ENCODE results near the gene C1QL1.

Gene C1QL1

DNA sequence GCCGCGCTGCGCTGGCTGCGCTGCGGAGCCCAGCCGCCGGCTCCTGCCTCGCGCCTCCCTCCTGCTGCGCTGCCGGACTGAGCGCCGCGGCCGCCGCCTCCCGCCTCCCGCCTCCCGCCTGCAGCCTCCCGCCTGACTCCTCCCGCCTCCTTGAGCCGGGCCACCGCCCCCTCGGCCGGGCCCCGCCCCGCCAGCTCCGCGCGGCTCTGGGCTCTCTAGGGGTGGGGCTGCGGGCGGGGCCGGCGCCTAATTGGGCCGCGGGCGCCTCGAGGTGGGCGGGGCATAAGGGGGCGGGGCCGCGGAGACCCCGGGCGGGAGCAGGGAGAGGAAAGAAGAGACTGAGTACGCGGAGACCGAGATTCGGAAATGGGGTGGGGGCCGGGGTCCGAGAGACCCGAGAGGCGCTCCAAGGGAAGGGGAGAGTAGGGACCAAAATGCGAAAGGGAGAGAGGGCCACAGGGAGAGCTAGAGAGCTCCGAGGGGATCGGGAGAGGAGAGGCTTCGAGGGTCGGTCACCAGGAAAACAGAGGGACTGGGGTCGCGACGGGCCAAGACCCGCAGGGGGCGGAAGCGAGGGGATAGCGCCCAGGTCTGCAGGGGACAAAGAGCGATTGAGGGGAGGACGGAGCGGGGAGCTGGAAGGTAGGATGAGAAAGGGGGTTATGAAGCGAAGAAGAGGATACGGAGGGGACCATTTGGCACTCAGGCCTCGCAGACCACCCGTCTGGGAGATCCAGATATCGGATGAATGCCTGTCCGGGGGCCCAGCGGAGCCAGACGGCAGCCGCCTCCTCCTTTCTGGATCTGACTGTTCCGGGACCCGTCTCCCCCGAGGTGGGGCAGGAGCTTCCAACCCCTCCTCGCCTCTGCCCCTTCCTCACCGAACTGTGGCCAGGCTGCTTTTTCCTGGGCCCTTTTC lies at the start of gene C1QL1:
Gene C1QL1 (minus strand): TSS at position 79 of the 919 bp plus-strand sequence. CDS start 255 bp downstream, outside the sequence.
- DNase-seq (ENCODE audit: low read depth): peak; percentile 81

DNA sequence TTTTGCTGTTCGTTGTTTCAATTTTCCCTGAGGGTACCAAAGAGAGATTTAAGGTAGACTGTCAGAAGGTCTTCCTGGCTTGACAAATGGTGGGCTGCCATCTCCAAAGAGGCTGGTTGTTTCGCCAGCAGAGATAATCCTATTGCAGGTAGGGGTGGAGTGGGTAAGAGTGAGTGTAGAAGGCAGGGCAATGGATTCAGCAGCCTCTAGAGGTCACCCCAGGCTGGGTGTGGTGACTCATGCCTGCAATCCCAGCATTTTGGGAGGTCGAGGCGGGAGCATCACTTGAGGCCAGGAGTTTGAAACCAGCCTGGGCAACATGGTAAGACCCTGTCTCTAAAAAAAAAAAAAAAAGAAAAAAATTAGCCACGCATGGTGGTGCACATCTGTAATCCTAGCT lies 48.7 kb upstream of the C1QL1 start:
- no peak for DNase-seq (ENCODE audit: low read depth)

DNA sequence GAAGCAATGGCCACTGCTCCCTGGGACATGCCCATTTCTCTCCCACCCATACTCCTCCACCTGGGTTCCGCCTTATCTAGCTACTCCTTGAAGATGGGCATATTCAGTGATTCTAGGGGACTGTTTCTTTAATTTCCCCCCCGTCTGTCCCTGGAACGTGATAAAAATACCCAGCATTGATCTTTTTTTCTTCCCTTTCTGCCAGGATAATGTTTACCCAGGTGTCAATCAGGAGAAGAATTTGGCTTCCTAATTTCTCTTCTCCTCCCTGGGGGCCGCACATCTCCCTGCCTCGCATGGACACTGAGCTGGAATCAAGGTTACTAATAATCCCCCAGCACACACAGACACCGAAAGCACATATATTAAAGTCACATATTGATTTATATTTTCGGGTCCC lies 48.1 kb upstream of the C1QL1 start:
- no peak for DNase-seq (ENCODE audit: low read depth)

DNA sequence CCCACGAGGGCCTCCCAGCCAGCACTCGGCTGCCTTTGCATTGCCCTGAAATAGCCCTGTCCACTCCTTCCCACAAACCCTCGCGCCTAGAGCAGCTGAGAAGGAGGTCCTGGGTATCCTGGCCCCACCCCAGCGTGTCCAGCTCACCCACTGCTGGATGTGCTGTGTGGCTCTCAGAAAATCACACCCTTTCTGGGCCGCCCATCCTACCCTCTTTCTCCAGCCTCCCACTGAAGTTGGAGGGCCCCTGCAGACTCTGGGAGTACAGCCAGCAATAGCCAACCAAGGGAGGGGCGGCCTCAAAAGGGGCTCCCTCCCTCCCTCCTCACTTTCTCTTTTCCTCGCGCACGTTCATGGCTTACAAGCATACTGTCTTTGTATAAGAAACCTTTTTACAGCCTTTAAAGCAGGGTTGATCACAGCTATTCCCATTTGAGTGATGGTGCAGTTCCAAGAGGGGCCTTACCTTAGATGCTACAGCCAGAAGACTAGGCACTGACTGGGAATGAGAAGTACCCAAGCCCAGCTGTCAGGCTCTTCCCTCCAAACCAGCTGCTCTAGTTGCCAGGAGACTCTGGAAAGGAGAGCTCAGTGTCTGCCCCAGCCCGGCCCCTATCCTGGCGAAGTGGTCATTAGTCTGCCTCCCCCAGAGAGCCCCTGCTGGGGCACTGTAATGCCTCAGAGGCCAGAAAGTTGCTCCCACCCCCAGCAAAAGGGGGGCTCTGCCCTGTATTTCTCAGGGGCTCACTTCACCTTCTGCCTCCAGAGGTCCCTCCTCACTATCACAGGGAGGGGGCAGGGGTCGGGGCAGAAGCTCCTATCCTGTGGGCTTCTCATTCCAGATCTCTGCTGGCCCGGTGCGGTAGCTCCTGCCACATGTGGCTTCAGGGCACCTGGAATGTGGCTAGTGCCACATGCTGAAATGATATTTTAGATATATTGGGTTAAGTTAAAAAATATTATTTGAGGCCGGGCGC lies 45.2 kb upstream of the C1QL1 start:
- no peak for DNase-seq (ENCODE audit: low read depth)

DNA sequence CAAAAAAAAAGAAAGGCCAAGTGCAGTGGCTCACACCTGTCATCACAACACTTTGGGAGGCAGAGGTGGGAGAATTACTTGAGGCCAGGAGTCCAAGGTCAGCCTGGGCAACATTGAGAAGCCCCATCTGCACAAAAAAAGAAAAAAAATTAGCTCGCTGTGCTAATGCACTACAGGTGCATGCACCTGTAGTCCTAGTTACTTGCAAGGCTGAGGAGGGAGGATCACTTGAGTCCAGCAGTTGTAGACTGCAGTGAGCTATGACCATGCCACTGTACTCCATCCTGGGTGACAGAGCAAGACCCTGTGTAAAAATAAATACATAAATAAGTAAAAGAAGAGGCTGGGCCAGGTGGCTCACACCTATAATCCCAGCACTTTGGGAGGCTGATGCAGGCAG lies 43.7 kb upstream of the C1QL1 start:
- DNase-seq (ENCODE audit: low read depth): no peak

DNA sequence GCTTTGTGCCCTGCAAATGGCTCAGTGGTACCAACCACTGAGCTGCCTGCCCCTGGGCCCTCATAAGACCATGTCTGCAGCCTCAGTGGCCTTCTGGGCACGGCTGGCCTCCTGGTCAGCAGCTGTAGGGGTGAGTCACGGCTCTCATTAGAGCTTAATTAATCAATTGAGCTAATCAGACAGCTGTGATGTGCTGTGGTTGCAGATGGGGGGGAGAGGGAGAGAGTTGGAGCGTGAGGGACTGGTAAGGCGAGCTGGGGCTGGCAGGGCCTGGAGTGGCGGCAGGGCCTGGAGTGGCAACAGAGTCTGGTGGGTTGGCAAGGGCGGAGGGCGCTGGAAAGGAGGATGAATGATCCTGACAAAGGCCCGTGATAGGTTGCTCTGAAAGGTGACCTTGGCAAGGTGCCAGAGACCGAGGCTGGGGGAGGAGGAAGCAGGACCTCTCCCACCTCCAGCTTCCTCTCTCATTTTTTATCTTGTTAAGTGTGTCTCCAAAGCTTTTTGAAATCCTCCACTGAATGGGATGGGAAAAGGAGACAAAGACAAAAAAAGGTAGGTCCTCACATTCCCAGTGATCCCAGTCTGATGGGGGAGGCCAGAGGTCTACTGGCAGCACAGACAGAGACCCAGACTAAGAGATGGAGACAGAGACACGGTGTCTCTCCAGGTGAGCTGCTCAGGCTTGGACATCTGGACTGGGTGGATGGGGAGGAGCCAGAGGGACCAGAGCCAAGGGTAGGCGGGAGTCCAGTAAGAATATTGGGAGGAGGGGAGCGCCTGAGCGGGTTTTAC lies 41.8 kb upstream of the C1QL1 start:
- DNase-seq (ENCODE audit: low read depth): no peak

DNA sequence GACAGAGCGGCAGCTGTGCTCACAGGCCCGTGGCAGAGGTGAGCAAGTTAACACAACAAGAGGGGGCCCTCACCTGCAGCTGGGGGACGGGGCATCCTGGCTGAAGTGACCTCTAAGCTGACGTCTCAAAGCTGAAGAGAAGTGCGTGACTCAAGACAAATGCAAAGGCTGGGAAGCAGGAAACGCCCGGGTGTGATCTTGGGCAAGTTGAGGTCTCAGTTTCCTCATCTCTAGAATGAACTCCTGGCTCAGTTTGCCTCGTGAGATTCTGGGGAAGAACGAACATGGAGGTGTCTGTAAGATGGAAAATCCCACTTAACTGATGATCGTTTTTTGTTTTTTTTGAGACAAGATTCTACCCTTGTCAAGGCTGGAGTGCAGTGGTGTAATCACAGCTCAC lies 40.1 kb upstream of the C1QL1 start:
- no peak for DNase-seq (ENCODE audit: low read depth)

DNA sequence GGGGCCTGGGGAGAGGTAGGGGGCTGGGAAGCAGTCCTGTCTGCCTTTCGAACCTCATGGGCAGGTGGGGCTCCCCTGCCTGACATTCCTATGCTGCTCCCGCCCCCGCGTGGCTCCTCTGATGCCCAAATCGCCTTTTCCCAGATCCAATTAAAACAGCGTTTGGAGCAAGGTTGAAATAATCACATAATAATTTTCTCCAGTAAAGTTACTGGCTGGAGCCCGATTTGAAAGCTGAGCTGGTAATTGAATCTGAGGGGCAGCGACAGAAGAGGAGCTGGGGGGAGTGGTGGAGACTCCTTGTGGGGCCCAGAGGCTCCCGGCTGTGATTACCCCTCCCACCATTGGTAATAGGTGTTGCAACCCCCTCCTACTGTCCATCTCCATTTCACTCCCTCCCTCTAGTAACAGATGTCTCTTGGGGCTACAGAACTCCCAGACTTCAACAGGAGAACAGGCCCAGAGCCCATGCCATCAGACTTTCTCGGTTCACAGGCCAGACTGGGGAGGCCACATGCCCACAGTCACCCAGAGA lies 38.9 kb upstream of the C1QL1 start:
- DNase-seq (ENCODE audit: low read depth): no peak

DNA sequence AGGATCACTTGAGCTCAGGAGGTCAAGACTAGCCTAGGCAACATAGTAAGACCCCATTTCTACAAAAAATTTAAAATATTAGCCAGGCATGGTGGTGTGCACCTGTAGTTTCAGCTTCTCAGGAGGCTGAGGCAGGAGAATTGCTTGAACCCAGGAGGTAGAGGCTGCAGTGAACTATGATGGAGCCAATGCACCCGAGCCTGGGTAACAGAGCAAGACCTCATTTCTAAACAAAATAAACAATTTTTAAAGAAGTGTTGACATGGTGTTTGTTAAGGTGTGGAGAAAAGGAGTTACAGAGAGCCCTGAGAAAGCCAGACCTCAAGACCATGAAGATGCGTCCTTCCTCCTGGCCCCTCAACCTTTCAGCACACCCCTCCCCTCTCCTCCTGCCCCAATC lies 37.6 kb upstream of the C1QL1 start:
- no peak for DNase-seq (ENCODE audit: low read depth)

DNA sequence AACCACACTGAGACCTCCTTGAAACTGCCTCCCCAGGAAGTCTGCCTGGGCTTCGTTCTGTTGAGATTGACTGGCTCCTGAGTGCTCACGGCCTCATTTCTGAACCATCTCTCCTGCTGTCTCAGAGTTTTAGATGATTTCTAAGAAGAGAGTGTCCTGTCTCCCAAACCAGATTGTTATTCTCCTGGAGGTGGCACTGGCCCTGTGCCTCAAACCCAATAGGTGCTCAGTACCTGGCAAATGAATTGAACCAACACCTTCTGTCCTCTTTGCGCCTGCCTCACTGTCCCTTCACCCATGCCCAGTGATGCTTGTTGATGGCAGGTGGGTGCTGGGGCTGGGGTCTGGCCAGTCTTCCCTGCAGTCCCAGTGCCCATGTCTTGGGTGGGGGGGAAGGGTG lies 36.3 kb upstream of the C1QL1 start:
- no peak for DNase-seq (ENCODE audit: low read depth)

DNA sequence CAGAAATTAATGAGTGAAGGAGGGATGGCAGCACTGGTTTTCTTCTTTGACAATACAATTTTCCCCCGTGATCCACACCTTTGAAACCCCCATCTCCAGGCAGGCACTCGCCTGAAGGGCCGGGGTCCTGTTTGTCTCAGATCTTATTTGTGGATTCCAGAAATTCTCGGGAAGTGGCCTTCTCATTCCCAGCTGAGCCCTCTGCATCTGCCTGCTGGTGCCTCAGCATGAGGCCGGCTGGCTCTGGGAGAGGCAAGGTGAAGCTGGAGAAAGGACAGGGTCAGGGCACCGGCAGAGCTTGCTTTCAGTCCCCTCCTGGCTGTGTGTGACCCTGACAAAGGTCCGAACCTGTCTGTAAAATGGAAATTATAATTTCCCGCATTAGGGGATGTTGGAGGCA lies 35.8 kb upstream of the C1QL1 start:
- no peak for DNase-seq (ENCODE audit: low read depth)

DNA sequence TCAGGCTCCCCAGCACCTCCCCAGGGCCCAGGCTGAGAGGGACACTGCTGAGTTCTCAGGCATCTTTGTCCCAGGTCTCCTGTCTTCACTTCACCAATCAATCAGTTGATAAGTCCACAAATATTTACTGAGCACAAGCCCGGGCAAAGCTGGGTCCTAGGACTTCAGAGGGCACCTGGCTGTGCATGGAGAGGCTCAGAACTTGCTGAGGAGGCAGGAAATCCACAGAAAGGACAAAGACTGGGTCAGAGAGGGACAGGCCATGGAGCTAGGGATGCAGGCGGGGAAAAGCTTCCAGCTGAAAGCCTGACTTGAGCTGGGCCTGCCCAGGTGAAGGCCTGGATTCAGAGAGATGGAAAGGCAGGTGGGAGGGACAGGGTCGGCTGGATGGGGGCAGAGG lies 33.2 kb upstream of the C1QL1 start:
- no peak for DNase-seq (ENCODE audit: low read depth)

DNA sequence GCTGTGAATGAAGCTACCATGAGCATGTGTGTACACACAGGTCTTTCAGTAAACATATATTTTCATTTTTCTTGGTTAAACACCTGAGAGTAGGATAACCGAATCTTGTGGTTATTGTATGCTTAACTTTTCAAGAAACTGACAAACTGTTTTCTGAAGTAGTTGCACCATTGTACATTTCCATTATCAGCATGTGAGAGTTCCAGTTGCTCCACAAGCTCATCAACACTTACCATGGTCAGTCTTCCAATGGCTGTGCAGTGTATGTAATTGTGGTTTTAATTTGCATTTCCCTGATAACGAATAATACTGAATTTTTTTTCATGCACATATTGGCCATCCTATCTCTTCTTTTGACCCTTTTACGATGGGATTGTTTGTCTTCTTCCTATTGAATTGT lies 31.3 kb upstream of the C1QL1 start:
- no peak for DNase-seq (ENCODE audit: low read depth)

DNA sequence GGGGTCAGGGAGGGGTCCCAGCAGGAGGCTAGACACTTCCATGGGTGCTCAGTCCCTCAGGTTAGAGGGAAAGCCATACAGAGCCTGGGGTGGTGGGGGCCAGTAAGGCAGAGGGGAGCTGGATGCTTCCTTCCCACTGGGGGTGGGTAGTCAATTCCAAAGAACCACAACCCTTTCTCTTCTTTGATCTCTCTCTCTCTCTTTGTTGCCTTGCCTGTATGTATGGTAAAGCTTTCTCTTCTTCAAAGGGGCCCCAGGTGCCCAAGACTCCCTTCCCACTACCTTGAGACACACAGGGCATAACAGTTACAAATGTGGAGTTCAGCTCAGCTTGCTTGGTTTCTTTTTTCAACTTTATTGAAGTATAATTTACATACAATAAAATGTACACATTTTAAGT lies 30.5 kb upstream of the C1QL1 start:
- no peak for DNase-seq (ENCODE audit: low read depth)

DNA sequence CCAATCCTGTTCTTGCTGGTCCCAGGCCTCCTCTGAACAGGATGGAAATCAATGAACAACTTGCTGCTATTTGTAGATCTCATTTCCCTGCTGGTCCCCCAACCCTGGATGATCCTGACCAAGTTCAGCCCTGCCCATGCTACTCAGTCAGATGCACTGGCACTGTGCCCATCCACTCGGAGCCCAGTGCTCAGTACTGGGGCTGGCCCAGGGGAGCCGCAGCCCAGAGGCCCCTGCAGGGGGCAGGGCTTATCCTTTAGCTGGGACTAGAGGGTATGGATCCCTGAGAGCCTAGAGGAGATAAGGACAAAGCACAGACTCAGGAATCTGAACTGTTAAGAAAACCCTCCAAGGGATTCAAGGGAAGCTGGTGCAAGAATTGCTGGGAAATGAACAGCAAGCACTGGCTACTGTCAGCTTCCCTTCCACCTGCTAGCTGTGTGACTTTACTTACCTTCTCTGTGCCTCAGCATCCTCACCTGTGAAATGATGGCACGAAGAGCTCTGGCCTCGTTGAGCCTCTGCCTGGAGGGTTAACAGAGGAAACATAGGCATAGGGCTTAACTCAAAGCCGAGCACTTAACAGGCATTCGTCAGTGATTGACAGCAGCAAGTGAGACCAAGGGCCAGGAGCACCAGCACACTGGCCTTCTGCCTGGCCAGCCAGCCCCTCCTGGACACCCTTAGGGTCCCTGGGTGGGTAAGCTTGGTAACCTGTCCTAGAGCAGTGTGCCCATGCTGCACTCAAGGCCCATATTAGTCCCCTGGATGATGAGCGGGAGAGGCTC lies 29.8 kb upstream of the C1QL1 start:
- no peak for DNase-seq (ENCODE audit: low read depth)

DNA sequence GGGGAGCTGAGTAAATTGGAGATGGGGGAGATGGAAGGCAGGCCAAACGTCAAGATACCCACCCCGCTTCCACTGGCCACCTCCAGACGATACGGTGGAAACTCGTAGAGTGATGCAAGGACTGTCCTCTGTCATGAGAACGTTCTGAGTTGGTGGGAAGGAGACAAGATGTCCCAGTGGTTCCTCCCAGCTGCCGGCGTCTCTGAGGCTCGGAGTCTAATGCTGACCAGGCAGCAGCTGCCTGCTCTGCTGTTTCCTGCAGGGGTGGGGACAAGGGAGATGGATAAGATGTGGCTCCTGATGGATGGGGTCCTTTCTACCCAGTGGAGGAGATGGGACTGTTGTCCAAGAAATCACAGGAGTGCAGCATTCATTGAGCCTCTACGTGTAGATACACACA lies 28.2 kb upstream of the C1QL1 start:
- DNase-seq (ENCODE audit: low read depth): no peak

DNA sequence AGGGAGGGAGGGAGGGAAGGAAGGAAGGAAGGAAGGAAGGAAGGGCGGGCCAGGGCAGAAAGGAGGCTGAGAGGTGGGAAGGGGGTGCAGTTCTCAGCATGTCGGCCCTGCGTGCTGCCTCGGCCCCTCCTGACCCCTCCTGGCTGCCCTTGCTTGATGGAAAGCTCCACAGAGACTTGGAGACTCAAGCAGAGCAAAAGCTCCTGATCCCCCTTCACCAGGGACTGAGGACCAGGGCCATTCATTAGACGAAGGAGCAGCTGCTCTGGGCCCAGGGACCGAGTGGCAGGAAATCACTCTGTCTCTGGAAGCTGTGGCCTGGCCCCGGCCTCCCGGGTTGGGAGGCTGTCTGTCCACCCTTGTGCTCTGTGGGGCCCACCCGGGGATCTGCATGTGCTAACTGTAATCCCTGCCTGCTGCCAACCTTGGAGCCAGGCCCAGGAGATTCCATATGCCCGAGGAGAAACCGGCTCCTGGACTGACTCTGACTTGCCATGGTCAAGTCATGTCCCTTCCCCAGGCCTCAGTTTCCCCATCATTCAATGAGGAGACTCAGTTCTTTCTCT lies 27.4 kb upstream of the C1QL1 start:
- DNase-seq (ENCODE audit: low read depth): no peak

DNA sequence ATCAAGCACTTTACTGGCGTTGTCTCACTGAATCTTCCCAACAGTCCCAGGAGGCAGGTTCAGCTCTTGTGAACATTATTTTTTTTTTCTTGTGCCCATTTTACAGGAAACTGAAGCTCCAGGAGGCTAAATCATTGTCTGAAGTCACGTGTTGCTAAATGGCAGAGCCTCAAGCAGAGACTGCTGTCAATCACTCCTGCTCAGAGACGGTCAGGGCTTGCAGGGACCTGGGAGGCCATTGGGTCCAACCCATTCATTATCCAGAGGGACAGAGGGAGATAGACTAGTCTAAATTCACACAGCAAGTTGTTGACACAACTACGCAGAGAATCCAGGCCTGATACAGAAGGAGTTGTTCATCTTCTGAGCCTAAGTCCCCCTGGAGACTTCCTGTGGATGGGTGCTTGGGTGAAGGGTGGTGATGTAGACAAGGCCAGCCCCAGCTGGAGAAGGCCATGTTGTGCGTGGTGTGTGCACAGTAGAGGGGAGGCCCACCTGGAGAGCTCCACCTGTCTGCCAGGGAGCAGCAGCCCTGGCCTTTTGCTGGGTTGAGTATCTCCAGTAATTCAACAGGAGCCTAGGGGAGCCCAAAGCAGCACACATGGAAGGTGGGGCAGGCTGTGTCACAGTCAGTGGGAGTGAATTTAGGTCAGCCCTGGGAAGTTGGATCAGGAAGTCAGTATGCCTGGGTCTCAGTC lies 24.3 kb upstream of the C1QL1 start:
- no peak for DNase-seq (ENCODE audit: low read depth)

DNA sequence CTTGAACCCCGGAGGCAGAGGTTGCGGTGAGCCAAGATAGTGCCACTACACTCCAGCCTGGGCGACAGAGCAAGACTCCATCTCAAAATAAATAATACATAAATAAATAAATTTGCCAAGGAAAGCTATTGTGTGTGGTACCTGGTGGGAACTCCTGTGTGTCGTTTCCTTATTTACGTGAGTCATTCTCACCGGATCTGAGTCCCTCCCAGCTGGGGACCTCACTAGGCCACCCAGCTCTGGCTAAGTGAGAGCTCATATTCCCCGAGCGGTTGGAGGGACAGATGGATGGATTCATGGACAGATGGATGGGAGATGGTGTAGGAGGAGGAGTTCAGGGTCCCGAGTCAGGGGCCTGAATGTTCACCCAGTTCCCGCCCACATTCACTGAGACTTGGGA lies 22.9 kb upstream of the C1QL1 start:
- DNase-seq (ENCODE audit: low read depth): no peak

DNA sequence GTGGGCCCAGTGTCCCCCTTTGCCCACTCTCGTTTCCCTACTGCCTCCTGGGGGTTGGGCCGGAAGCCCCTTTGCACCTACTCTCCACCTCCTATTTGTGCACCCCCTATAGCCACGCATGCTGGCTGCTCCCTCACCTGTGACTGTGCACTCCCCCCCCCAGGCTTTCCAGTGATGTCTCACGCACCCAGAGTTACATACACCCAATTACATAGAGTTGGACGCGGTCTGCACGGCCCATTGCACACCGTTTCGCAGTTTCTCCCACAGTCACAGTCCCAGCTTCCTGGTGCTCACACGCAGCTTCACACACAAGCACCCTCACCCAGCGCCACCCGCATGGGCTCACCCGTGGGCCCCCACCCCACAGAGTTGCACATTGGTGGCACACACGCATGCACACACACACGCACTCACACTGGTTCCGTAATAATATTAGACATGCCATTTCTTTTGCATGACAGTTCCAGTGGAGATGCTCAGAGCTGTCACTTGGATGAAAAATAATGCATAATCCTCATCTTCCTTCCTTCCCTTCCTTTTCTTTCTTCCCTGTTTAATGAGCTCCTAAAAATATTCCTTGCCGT lies 21.5 kb upstream of the C1QL1 start:
- no peak for DNase-seq (ENCODE audit: low read depth)

Data from activated T-helper 9 cell treated with anti-CD3 and anti-CD28 coated beads, Interleukin-2, amount 50 U/mL, for 16 hours (primary cell).